ENCODE data around the gene S100A11.

The S100A11 gene

GRCh38 chr1:152038871-152039270 lies 2.1 kb upstream of the S100A11 start:
- no peak for DNase-seq (ENCODE audit: extremely low read depth, low read depth)
- TF ChIP-seq CTCF (IDR thresholded peaks at IDR 0.05; ENCODE audit: low read depth, low read length): no peak

- TF ChIP-seq CTCF (IDR thresholded peaks at IDR 0.05; ENCODE audit: low read depth, low read length): no peak
- no peak for DNase-seq (ENCODE audit: extremely low read depth, low read depth)
Observed at GRCh38 chr1:152035539-152036266, 1.1 kb downstream of the S100A11 start.

- peak; percentile 71 for TF ChIP-seq CTCF (IDR thresholded peaks at IDR 0.05; ENCODE audit: low read depth, low read length)
- DNase-seq (ENCODE audit: extremely low read depth, low read depth): peak; percentile 47
Observed at GRCh38 chr1:152034654-152035538, 1.9 kb downstream of the S100A11 start.

GRCh38 chr1:152034324-152034653 lies 2.5 kb downstream of the S100A11 start:
- TF ChIP-seq CTCF (IDR thresholded peaks at IDR 0.05; ENCODE audit: low read depth, low read length): no peak
- DNase-seq (ENCODE audit: extremely low read depth, low read depth): no peak

- TF ChIP-seq CTCF (IDR thresholded peaks at IDR 0.05; ENCODE audit: low read depth, low read length): no peak
- no peak for DNase-seq (ENCODE audit: extremely low read depth, low read depth)
Observed at GRCh38 chr1:152029929-152030211, 6.9 kb downstream of the S100A11 start.

GRCh38 chr1:152029144-152029928 lies 7.5 kb downstream of the S100A11 start:
- no peak for DNase-seq (ENCODE audit: extremely low read depth, low read depth)
- TF ChIP-seq CTCF (IDR thresholded peaks at IDR 0.05; ENCODE audit: low read depth, low read length): no peak

- no peak for DNase-seq (ENCODE audit: extremely low read depth, low read depth)
- TF ChIP-seq CTCF (IDR thresholded peaks at IDR 0.05; ENCODE audit: low read depth, low read length): no peak
Observed at GRCh38 chr1:152026895-152027294, 9.9 kb downstream of the S100A11 start.
